SJSA1 (cell line): ENCODE measurements around the gene U2SURP. TPM values are rescaled to one million over a fixed set of nuclear protein-coding genes. Genes with fewer than 3 reads are reported as not detected.

Experiments used
- DNase-seq, 2 experiments: peaks; one replicate each; pipeline ENCODE4 v3.0.0-alpha.2; 2015 to 2020; ENCODE audit warnings: low spot score in 2 of 2, low read depth in 1 of 2
- H3K27ac ChIP-seq: fragments of 250-450 bp; sonication (Bioruptor Pico); 2 replicates; pipeline ENCODE4 v1.5.1; 2020; ENCODE audit warnings: mild to moderate bottlenecking, moderate library complexity
- H3K27me3 ChIP-seq: fragments of 250-450 bp; sonication (Bioruptor Pico); replicated peaks from 2 replicates; pipeline ENCODE4 v1.5.1; 2020; ENCODE audit warnings: mild to moderate bottlenecking, moderate library complexity
- H3K36me3 ChIP-seq: fragments of 250-450 bp; sonication (Bioruptor Pico); 2 replicates; pipeline ENCODE4 v1.5.1; 2020; ENCODE audit warnings: mild to moderate bottlenecking
- H3K4me1 ChIP-seq: fragments of 250-450 bp; sonication (Bioruptor Pico); replicated peaks from 2 replicates; pipeline ENCODE4 v1.6.1; 2021; ENCODE audit warnings: mild to moderate bottlenecking
- H3K4me3 ChIP-seq: fragments of 250-450 bp; sonication (Bioruptor Pico); 2 replicates; pipeline ENCODE4 v1.5.1; 2020; ENCODE audit warnings: mild to moderate bottlenecking
- H3K9me3 ChIP-seq: fragments of 250-450 bp; sonication (Bioruptor Pico); replicated peaks from 2 replicates; pipeline ENCODE4 v1.5.1; 2020; ENCODE audit warnings: mild to moderate bottlenecking
- total RNA-seq: library from RNA; depleted of rRNA; stranded (reverse); fragments of >200 nt; shearing (Covaris generic); gene quantifications from 2 replicates; pipeline ENCODE4 v1.2.3, GENCODE V29; 2014

U2SURP gene
- total RNA-seq, 1 experiment from 2014 or later: 76.0 TPM

DNA sequence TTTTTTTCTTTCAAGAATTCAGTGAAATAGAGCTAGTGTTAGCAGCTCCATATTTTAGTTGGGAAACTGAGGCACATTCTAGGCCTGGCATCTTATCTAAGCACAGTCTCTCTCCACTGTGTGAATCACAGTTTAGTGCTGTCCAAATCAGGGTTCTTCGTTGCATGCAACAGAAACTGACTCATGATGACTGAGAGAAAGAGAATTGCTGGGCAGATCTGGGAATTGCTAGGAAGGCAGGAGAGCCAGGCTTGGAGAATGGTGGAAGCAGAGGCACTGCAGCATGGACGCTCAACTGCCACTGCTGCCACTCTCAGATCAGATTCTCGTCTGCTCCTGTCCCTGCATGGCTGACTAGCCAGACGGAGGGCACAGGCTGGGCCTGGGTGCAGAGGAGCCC, 77.5 kb downstream of the U2SURP start:
- no peaks in the 10 kb centered on the region for H3K27me3 ChIP-seq
- no peaks in the 10 kb centered on the region for H3K4me1 ChIP-seq
- no peak overlapping the region for H3K27ac ChIP-seq
- H3K4me3 ChIP-seq: no peak overlapping the region
- no peak for DNase-seq
- H3K9me3 ChIP-seq: no peaks in the 10 kb centered on the region
- no peaks in the 10 kb centered on the region for H3K36me3 ChIP-seq

DNA sequence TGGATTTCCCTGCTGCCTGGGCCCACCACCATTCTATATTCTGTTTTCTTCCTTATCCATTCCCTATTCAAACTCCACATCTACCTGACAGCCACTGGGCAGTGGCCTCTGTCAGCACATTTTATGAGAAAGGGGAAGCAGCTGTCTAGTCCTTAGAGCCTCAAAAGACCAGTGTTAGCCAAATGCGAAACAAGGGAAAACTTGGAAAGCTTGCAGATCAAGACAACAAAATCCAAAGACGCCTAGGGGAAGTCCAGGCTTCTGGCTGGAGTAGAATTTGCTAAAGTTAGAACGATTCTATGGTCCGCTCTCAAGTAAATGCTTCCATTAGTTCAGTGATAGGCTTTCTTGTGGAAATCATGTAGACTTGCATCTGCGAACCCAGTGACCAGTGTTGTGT, 78.8 kb downstream of the U2SURP start:
- H3K4me3 ChIP-seq: no peak overlapping the region
- no peaks in the 10 kb centered on the region for H3K27me3 ChIP-seq
- no peaks in the 10 kb centered on the region for H3K4me1 ChIP-seq
- no peaks in the 10 kb centered on the region for H3K36me3 ChIP-seq
- no peaks in the 10 kb centered on the region for H3K9me3 ChIP-seq
- DNase-seq: no peak
- no peak overlapping the region for H3K27ac ChIP-seq

DNA sequence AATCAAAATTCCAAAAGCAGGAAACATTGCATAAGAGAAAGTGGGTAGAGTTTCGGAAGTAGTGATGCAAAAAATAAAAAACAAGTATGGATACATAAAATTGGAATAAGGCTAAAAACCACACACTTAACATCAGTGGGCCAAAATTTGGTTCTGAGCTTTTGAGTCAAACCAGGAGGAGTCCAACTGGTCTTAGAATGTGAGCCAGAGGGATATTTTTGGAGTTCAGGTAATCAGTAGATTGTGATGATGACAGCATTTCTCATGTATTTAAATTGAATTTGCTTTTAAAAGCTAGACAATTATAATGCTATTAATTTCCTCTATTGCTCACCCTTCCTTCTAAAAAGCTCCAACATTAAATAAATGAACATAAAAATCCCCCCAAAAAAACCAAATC, 80.0 kb downstream of the U2SURP start:
- Histone ChIP-seq H3K27ac (no peak overlapping the region), H3K4me1 (no peaks in the 10 kb centered on the region), H3K9me3 (no peaks in the 10 kb centered on the region), H3K4me3 (no peak overlapping the region), H3K27me3 (no peaks in the 10 kb centered on the region), H3K36me3 (no peaks in the 10 kb centered on the region)
- DNase-seq: no peak

DNA sequence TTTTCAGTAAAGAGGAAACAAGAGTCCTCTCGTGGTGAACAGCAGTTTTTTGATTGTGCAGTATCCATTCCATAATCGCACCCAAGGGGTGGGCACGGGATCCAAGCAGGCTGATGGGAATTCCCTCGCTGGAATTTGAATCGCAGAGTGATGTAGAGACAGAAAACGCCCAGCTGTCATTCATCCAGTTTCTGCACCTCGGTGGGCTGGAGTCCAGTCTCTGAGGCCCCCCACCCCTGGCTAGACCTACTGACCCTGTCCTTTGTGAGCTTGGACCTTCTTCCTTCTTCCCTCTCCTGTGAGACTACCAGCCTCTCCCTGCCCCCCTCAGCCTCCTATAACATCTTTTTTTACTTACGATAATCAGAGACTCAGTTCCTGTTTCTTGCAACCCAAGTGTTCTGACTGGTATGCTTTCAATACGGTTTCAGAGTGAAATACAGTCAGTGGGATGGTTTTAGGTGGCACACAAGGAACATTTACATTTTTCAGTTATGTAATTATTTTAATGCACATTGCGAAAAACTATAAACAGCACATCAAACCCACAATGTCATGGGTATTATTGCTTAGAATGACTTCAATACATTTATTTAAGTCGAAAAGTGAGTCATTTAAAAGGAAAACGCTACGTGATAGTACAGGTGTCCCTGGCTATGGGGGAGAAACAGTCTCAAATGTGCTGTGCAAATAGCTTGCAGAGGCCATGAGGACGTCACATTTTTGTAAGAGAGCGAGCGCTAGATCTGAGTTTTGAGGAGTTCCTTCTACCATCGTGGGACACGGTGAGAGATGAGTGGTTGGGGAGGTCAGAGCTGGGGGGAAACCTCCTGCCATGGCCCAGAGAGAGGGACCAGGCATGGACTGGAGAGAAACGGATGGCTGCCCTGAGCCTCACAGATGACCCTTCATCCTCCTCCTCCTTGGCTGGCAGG, 80.7 kb downstream of the U2SURP start:
- Histone ChIP-seq H3K36me3 (no peaks in the 10 kb centered on the region), H3K9me3 (no peaks in the 10 kb centered on the region), H3K27ac (no peak overlapping the region), H3K4me3 (no peak overlapping the region), H3K4me1 (no peaks in the 10 kb centered on the region), H3K27me3 (no peaks in the 10 kb centered on the region)
- no peak for DNase-seq

DNA sequence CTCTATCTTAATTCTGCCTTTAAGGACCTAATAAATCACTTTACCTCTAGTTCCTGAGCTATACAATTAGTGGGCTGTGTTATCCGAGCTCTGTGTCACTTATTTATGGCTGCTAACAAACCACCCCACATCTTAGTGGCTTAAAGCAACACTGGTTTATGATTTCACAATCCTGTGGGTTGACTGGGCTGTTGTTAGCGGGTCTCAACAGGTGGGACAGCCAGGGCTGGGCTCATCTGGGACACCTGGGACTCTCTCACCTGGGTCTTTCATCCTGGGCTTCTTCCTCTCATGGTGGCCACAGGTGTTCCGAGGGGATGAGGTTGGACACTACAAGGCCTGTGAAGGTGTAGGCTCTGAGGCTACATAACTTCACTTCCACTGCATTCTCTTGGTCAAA, 82.4 kb downstream of the U2SURP start:
- Histone ChIP-seq H3K4me3 (no peak overlapping the region), H3K4me1 (no peaks in the 10 kb centered on the region), H3K36me3 (no peaks in the 10 kb centered on the region), H3K27me3 (no peaks in the 10 kb centered on the region), H3K9me3 (no peaks in the 10 kb centered on the region), H3K27ac (no peak overlapping the region)
- DNase-seq: no peak

DNA sequence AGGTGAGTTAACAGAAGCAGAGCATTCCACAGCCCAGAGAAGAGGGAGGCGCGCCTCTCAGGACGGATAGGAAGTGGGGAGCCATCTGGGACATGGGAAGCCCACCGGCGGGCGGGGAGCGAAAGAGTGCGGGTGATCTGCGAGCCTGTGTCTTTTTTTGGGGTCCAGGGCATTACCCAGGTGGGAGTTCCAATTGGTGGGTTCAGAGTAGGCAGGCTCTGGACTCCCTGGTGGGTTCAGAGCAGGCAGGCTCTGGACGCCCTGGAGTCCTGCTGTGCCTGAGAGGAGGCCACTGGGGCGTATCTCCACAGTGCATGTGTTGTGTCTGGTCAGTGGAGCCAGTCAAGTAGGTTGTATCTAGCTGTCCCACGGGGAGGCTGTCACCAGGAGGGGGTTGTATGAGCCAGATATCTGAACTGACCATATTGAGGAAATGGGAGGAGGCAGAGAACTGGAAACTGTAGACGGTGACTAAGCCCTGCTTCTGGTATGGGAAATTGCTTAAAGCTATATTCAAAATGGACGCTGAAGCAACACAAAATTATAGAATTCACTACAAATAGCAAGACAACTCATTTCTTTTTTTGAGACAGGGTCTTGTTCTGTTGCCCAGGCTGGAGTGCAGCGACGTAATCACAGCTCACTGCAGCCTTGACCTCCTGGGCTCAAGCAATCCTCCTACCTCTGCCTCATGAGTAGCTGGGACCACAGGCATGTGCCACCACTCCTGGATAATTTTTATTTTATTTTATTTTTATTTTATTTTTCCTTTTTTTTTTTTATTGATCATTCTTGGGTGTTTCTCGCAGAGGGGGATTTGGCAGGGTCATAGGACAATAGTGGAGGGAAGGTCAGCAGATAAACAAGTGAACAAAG, 83.7 kb downstream of the U2SURP start:
- no peaks in the 10 kb centered on the region for H3K9me3 ChIP-seq
- H3K4me1 ChIP-seq: no peaks in the 10 kb centered on the region
- no peaks in the 10 kb centered on the region for H3K36me3 ChIP-seq
- H3K27me3 ChIP-seq: no peaks in the 10 kb centered on the region
- H3K27ac ChIP-seq: no peak overlapping the region
- DNase-seq: no peak
- no peak overlapping the region for H3K4me3 ChIP-seq

DNA sequence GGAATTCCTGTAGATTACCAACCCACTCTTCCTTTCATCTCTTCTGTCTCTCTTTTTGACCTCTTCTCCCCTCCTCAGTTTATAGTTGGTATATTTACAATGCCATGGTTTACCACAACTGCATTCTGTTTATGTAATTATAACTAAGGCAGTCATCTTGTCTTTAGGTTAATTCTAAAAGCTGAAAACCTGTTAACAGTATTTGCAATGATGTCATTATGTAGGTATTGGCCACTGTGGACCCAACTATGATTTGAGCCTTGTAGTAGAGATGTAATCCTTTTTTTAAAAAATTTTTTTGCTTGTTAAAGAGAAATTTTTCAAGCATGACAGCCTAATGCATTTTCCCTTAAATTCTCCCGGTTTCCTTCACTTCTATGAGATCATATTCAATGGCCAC, 87.5 kb downstream of the U2SURP start:
- H3K27me3 ChIP-seq: no peaks in the 10 kb centered on the region
- no peaks in the 10 kb centered on the region for H3K9me3 ChIP-seq
- H3K36me3 ChIP-seq: no peaks in the 10 kb centered on the region
- no peak overlapping the region for H3K27ac ChIP-seq
- H3K4me1 ChIP-seq: no peaks in the 10 kb centered on the region
- DNase-seq: no peak
- no peak overlapping the region for H3K4me3 ChIP-seq

DNA sequence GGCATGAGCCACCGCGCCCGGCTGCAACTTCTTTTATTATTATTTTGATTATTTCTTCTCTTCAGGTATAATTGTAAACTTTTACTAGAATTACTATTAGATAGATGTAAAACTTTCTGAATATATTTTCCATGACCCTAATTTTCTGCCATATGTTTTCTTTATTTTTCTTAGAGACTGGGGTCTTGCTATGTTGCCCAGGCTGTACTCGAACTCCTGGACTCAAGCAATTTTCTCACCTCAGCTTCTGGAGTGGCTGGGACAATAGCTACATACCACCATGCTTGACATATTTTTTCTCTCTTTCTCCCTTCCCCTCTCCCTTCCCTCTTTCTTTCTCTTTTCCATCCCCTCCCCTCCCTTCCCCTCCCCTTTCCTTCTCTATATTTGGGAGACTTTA, 88.6 kb downstream of the U2SURP start:
- no peaks in the 10 kb centered on the region for H3K4me1 ChIP-seq
- no peak overlapping the region for H3K4me3 ChIP-seq
- no peaks in the 10 kb centered on the region for H3K9me3 ChIP-seq
- DNase-seq: no peak
- no peak overlapping the region for H3K27ac ChIP-seq
- no peaks in the 10 kb centered on the region for H3K27me3 ChIP-seq
- no peaks in the 10 kb centered on the region for H3K36me3 ChIP-seq

DNA sequence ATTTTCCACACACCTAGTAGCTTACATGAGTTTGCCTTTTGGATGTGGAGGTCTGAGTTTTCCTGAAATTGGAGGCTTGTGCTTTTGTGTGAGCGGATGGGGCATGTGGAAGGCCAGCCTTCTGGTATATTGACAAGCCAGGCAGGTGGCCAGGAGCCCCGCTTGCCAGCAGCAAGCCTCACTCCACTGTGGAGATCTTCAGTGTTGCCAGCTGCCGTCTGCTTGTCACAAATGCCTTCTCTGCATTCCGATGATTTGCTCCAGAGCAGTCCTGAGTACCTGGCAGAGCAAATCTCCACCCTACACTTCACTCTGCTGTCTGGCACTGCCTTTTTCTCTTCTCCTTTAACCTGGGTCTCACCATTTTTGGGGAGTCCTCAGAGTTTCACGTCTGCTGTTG, 89.1 kb downstream of the U2SURP start:
- no peaks in the 10 kb centered on the region for H3K27me3 ChIP-seq
- H3K36me3 ChIP-seq: no peaks in the 10 kb centered on the region
- H3K4me1 ChIP-seq: no peaks in the 10 kb centered on the region
- no peak overlapping the region for H3K4me3 ChIP-seq
- no peak for DNase-seq
- no peak overlapping the region for H3K27ac ChIP-seq
- no peaks in the 10 kb centered on the region for H3K9me3 ChIP-seq

DNA sequence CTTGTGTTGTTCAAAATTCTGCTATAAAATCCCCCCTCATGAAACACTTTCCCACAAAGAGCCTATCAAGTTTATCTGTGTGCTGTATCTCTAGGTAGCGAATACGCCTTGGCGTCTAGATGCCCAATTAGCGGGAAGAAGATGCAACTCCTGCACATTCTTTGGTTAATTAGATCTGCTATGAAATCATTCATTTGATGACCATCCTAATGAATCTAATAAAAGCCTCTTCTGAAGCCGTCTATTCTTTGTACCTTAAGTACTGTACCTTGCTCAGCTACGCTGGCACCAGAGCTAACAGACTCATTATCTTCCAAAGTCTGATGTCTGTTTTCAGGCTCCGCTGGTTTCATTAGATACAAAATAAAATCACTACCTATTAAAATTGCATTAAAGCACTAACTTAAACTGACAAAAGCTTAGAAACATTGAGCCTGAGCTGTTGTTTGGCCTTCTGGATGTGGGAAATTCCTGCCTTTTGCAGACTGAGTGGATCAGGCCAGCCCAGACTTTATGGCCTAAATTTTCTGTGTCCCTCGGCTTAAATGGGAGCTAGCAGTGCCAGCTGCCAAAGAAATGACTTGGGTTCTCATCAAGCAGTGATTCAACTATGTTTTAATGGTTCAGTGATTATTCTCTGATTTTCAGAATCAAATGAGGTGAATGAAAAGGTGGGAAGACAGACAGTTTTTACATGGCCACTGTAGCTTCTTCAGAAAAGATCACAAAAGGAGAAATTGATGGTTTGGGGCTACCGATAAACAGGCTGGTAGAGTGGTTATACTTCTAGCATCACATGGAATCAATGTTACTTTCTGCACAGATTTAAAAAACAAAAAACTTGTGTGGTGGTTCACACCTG, 89.8 kb downstream of the U2SURP start:
- Histone ChIP-seq H3K27ac (no peak overlapping the region), H3K27me3 (no peaks in the 10 kb centered on the region), H3K36me3 (no peaks in the 10 kb centered on the region), H3K9me3 (no peaks in the 10 kb centered on the region), H3K4me1 (no peaks in the 10 kb centered on the region), H3K4me3 (no peak overlapping the region)
- no peak for DNase-seq

DNA sequence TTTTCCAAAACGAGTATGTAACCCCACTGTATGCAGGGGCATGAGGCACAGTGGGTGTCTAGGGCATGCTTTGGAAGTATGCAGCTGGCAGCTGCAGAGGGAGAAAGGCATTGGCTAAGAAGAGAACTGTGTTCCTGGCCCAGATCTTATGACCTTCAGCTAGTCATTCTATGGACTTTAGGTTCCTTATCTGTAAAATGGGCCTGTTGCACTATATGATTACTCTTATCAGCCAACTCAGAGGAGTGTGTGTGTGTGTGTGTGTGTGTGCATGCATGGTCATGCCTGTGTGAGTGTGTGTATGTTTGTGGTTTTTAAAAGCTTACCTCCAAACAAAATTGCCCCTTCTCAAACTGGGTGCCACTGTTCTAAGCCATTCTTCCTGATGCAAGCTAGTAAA, 90.8 kb downstream of the U2SURP start:
- Histone ChIP-seq H3K4me1 (no peaks in the 10 kb centered on the region), H3K4me3 (no peak overlapping the region), H3K9me3 (no peaks in the 10 kb centered on the region), H3K27ac (no peak overlapping the region), H3K27me3 (no peaks in the 10 kb centered on the region), H3K36me3 (no peaks in the 10 kb centered on the region)
- no peak for DNase-seq

DNA sequence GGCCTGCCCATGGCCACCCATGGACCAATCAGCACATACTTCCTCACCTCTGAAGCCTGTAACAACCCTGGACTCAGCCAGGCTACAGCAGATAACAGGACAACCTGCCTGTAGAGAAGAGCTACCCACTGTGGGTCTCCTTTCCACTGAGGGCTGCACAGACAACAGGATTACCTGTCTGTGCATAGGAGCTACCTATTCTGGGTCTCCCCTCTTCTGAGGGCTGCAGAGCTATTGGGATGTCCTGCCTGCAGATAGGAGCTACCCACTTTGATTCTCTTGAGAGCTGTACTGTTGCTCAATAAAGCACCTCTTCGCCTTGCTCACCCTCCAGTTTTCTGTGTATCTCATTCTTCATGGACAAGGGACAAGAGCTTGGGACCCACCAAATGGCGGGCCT, 94.4 kb downstream of the U2SURP start:
- no peaks in the 10 kb centered on the region for H3K4me1 ChIP-seq
- no peaks in the 10 kb centered on the region for H3K36me3 ChIP-seq
- H3K27me3 ChIP-seq: peaks cover 3% of the 10 kb centered on the region
- no peaks in the 10 kb centered on the region for H3K9me3 ChIP-seq
- no peak for DNase-seq
- H3K4me3 ChIP-seq: no peak overlapping the region
- no peak overlapping the region for H3K27ac ChIP-seq

DNA sequence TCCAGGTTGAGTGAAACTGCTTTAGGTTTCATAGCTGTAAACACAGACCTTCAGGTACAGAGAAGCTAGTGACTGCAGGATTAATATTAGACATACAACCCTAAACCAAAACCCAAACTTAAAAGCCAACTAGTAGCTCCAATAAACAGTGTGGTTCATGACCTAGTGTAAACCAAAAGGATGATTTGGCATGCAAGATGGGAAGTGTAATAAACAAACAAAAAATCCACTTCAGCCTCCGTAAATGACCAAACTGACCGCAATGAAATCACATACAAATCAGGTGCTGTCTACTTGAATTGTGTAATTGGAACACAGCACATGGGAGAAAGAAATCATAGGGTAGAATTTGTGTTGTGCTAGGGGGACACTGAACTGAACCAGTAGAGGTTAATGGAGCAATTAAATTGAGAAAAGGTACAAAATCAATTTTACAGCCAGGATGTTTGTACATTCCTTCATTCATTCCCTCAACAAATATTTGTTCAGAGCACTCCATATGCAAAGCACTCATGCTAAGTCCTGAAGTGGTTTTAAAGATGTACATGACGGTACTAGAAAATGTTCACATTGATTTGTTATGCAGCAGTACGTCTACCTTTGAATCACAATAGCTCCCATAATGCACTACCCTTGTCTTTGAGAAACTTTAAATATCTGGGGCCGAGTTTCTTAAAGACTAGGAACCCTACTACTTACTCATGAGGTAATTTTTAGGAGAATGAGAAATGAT, 96.8 kb downstream of the U2SURP start:
- no peaks in the 10 kb centered on the region for H3K36me3 ChIP-seq
- peaks cover 3% of the 10 kb centered on the region for H3K27me3 ChIP-seq
- H3K4me3 ChIP-seq: no peak overlapping the region
- H3K9me3 ChIP-seq: no peaks in the 10 kb centered on the region
- no peaks in the 10 kb centered on the region for H3K4me1 ChIP-seq
- no peak for DNase-seq
- no peak overlapping the region for H3K27ac ChIP-seq
